HG03575 (cell line): ENCODE results near the gene CASP2.

Experiments
- ATAC-seq: cut with Tn5 transposase; IDR thresholded peaks from one replicate; pipeline ENCODE4 v1.9.1; 2021; ENCODE audit not compliant: unreplicated experiment, insufficient number of reproducible peaks, low FRiP score; ENCODE audit errors: extremely low read depth

The CASP2 gene

DNA sequence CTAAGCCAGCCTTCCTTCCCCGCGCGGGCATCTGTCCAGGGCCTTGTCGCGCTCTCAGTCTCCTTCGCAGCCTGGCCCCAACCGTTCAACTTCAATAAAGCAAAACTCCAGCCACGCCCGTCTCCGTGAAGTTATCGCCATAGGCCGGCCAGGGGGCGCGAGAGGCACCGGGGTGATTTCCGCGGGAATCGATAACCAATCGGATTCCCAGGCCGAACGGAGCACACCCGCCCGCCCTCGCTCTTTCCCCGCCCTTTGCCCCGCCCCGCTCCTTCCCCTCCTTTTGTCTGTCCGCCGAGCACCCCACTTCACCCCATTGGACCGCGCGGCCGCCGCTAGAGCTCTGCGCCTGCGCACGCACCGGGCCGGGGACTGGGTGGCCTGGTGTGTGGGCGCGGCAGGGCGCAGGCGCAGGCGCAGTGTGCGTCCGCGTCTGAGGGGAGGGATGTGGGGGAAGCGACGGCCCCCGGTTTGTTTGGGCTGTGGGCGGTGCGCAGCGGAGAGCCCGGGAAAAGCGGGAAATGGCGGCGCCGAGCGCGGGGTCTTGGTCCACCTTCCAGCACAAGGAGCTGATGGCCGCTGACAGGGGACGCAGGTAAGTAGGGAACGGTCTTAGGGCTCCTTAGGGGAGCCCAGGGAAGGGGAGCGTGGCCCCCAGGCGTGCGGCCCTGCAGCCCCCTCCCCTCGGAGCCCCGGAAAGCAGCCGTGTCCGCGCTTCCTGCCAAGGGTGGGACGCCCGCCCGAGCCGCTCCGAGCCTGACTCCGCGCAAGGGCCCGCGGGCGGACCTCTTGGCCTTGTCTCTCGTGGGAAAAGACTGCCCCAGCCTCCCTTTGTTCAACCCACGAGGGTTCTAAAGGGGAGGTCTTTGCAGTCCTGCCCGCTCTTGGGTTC lies at the start of gene CASP2:
TSS of gene CASP2 (plus strand) at position 417 of the 892 bp plus-strand sequence. CDS start at position 522, 105 bp downstream.
- peak; percentile 50 for ATAC-seq

DNA sequence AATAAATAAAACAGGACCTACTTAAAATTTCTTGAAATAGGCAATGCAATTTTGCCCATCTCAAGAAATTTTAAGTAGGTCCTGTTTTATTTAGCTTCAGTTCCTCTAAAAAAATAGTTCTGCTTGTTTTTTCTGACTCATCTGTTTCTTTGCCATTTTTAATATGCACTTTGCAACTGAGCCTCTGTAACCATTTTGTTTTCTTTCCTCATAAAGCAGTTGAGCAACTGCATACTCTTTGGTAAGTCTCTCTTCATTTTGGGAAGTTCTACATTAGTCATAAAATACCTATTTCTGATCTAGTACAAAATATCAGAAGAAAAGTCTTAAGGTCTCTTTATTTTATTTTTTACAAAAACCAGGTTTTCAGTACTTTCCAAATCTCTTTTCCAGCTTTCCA lies 48.3 kb upstream of the CASP2 start:
- no peak for ATAC-seq

DNA sequence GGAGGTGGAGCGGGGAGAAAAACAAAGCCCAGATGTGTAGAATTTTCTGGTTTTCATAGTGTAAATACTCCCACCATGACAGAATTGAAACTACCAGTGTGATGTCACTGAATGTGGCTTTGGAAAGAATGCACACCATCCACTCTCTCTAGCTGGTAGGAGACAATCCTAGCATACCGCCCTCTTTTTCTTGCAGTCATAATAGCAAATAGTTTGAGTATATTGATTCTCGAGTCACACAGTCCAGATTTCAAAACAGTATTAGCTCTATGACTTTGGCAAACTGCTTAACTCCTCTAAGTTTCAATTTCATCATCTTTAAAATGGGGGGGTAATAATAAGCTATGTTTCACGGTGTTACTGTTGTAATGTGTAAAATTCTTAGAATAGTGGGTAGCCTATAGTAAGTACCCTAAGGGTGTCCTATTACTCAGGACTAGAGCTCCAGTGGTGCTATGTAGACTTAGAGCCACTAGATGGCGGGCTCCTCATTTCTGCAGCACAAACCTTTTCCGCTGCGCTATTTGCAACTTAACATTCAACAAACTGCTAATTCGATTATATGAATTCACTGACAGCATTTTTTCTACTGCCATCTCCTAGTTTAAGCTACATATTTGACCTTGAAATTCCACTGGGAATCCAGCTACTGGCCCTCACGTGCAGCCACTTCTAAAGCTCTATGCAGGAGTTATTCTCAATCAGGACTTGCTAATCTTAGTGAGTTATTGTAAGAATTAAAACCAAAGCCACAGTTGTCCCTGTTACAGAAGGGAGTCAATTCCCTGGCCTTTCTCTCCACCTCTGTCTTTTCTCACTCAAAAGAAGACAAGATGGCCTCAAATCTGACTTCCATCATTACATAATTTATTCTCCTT lies 47.6 kb upstream of the CASP2 start:
- peak; percentile 88 for ATAC-seq

DNA sequence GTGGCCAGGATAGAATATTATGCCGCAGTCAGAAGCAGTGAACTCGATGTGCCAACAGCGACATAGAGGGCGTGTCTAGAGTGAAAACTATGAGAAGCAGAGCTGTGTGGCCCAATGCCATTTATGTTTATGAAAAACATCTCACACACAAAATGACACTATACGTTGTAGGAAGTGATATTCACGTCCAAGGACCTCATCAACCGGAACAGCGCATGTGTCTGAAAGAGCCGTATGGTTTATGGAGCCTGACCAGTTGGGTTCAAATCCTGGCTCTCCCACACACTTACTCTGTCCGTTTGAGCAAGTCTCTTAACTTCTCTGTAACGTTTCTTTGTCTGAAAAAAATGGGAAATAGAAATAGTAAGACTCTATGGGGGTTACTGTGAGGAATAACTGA lies 45.8 kb upstream of the CASP2 start:
- ATAC-seq = no peak

DNA sequence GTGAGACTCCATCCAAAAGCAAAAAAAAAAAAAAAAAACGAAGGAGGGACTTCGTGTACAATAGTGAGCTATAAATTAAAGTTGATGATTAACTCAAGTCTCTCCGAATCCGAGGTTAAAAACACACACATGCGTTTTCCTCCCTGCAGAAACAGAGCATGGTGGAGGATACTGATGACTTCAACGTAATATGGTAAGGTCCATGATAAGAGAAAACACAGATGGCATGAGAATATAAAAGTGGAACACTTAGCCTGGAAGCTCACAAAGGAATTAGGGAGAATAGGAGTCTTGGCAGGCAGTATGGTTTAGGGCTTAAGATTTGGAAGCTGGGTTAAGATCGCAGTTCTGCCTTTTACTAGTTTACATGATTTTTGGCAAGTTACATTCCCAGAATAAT lies 45.0 kb upstream of the CASP2 start:
- ATAC-seq = no peak

DNA sequence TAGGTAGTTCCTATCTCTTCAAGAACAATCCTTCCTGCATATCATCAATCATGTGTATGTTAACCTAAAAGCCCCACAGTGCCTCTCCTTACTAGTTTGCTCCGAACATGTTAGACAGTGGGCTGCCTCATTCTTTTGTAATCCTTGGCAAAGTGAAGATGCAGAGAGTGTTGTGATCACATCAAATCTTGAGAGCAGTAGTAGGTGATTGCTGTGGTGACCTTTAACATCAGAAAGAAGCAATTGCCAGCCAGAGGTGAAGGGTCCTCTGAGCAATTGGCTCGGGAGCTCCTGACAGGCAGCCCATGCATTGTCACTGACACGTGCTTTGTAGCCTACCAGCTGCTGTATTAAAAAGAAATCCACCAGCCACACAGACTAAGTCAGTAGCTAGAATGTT lies 44.5 kb upstream of the CASP2 start:
- ATAC-seq = no peak

DNA sequence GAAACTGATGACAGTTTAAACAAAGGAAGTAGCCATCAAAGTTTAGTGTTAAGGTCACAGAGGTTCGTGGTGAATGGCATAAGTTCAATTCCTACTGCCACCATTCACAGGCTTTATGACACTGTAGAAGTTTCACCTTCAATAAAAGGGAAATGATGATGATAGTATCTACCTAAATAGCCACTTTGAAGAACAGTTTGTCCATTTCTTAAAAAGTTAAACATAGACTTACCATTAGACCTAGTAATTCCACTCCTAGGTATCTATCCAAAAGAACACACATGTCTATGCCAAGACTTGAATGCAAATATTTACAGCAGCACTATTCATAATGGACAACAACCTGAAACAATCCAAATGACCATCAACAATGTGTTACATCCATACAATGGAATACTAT lies 43.8 kb upstream of the CASP2 start:
- ATAC-seq = no peak

DNA sequence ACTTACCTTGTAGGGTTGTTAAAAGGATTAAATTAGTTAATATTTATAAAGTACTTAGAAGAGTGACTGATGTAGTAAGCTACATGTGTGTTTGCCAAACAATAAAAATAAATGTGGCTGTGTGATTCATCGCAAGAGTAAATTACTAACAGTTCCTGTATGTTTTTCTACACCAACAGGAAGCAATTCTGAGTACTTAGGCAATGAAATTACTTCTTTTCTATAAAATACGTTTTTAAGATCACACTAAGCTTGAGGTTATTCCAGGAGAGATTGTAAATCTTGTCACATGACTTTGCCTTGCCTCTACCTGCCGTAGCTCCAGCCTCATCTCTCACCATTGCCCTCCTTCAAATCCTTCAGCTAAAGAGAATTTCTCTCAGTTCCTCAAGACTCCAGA lies 43.0 kb upstream of the CASP2 start:
- no peak for ATAC-seq

DNA sequence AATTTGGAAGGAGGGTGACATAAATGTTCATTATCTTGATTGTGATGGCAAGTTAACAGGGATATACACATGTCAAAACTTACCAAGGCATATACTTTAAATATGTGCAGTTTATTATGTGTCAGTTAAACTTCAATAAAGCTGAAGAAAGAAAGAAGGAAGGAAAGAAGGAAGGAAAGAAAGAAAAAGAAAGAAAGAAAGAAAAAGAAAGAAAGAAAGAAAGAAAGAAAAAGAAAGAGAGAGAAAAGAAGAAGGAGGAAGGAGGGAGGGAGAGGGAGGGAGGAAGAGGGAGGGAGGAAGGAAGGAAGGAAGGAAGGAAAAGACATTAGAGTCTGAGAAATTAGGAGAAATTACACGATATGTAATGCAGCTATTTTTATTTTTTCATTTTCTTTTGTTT lies 40.8 kb upstream of the CASP2 start:
- no peak for ATAC-seq

DNA sequence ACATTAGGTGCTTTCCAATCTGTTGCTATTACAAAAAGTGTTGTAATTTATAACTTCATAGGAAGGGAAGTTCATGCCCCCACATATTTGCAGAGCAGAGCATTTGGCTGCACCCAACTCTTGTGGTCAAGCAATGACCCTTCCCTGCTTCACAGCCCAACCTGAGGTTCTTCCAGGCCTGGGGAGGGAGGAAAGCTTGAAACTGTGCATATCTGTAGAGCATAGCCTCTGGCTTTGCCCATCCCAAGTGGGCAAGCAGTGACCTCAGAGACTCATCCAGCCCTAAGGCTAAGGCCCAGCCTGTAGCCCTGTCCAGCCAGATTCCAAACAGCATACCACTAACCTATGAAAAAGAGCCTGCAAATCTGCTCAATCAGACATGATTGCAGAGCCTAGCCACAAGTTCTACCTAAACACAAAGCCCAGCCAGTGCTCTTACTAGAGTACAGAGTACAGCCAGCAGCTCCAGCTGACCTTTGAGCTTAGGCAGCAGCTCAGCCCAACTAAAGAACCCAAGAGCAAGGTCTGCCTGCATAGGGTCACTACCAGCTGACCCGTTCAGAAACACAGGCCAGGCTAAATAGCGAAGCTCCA lies 39.3 kb upstream of the CASP2 start:
- ATAC-seq = no peak

DNA sequence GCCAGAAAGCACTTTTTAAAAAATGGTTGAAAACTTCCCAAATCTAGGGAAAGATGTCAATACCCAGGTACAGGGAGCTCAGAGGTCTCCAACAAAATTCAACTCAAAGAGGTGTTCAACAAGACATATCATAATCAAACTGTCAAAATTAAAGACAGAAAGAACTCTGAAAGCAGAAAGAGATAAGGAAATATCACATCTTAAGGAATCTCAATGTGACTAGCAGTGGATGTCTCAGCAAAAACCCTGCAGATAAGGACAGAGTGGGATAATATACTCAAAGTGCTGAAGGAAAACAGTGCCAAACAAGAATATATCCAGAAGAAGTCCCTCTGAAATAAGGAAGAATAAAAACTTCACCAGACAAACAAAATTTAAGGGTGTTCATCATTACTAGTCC lies 38.0 kb upstream of the CASP2 start:
- no peak for ATAC-seq

DNA sequence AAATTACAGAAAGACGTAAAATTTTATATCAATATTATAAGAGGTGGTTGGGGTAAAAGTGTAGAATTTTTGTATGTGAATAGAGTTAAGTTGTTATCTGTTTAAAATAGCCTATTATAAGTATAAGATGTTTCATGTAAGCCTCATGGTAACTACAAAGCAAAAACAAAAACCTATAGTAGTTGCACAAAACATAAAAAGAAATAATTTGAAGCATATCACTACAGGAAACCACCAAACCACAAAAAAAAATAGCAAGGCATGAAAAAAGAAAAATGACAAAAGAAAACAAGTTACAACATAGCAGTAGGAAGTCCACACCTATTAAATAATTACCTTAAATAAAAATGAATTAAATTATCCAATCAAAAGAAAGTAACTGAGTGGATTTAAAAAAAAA lies 37.3 kb upstream of the CASP2 start:
- ATAC-seq = no peak

DNA sequence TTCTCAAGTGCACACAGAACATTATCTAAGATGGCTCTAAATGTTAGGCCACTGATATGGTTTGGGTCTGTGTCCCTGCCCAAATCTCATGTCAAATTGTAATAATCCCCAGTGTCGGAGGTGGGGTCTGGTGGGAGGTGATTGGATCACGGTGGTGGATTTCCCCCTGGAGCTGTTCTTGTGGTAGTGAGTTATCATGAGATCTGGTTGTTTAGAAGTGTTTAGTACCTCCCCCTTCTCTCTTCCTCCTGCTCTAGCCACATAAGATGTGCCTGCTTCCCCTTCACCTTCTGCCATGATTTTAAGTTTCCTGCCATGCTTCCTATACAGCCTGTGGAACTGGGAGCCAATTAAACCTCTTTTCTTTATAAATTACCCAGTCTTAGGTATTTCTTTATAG lies 36.1 kb upstream of the CASP2 start:
- ATAC-seq = no peak

DNA sequence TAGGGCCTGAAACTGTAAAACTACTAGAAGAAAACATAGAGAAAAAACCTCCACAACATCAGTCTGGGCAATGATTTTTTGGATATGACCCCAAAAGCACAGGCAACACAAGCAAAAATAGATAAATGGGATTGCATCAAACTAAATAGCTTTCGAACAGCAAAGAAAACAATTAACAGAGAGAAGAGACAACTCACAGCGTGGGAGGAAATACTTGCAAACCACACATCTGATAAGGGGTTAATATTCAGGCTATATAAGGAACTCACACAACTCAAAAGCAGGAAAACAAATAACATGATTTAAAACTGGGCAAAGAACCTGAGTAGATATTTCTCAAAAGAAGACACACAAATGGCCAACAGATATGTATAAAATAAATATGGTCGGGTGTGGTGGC lies 32.6 kb upstream of the CASP2 start:
- no peak for ATAC-seq

DNA sequence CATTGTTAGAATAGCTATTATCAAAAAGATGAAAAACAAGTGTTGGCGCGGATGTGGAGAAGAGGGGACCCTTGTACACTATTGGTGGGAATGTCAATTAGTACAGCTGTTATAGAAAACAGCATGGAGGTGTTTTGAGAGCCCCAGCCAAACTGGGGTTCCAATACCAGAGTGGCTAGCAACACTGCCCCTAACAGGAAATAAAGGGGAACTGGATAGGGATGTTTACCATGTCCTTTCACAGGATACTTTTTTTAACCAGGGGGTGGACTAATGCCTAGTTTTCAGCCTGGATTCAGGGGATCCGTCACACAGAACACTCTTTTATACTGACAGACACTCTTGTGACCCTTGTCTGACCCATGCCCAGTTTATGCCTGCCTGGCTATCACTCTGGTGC lies 31.8 kb upstream of the CASP2 start:
- no peak for ATAC-seq

DNA sequence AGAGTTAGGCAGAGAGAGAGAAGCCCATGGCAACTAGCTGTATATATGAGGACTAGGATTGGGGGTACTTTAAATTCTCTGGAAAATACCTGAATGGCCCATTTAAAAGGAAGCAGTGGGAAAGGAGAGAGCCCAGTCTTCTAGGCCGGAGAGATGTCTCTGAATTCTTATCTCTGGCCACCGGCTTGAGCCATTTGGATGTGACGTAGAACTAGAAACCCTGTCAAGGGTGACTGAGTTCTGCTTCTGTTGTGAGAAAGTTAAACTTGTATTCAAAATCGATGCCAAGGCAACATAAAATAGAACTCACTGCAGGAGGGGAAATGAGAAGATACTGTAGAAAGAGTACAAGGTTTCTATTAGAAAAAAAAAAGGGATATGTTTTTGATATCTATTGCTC lies 31.2 kb upstream of the CASP2 start:
- ATAC-seq = peak; percentile 66

DNA sequence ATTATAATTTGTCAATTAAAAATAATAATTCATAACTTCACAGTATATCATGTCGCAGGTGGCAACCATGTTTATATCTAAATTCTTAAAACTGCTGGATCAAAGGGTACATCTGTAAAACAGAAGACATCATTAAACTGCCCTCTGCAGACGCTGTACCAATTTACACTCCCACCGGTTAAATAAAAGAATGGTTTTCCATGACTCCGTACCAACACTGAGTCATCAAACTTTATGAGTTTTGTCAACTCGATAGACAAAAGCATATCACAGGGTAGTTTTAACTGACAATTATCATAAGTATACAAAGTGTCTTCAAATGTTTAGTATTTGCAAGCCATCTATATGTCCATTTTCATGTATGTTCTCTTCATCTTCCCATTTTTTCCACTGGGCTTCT lies 30.6 kb upstream of the CASP2 start:
- no peak for ATAC-seq

DNA sequence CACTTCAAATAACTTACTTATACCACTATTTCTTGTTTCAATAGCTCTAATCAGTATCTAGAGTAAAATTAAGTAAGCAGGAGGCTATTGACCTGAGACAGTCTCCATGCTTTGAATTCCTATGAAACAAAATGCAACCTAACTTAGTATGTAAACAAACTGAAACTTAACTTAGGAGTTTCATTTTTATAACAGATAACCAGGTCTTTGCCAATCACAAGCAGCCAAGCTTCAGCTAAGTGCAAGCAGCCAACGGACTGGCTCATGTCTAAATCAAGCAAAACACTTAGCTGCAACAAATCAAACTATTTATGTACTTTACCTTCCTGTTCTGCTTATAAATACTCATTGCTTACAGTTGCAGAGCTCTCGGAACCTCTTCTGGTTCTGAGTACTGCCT lies 29.3 kb upstream of the CASP2 start:
- peak; percentile 32 for ATAC-seq

DNA sequence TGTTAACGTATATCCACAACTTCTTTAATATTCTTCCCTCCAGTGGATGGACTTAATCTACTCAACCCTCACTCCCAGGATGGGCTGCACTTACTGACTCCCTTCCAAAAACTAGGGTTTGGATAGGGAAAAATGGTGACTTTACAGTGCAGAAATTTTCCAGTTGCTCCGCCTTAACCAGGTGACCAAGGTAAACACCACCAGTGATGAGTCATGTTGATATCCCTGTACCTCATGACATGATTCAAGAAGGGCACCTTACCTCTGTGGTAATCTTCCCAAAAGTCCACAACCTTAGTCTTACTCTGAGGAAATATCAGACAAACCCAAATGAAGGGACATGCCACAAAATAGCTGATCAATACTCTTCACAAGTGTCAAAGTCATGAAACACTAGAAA lies 28.4 kb upstream of the CASP2 start:
- no peak for ATAC-seq

DNA sequence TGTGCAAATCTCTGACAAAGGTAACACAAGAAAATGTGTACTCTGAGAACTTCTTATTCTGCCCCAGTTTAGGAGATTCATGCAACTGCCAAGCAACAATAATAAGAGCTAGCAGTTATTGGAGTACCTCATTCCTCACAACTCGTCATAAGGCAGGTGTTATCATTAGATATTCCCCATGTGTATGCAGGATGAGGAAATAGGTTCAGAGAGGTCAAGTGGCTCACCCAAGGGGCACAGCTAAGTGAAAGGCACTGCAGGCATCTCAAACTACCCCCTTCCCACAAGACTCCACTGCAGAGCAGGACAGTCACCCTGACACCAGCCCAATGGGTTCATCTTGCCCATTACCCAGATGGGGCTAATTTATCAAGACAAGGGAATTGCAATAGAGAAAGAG lies 26.2 kb upstream of the CASP2 start:
- no peak for ATAC-seq
